Measurements from ENCODE around the gene LEF1. TPM values are rescaled to one million over a fixed set of nuclear protein-coding genes. Genes with fewer than 3 reads are reported as not detected.

The LEF1 gene
- total RNA-seq, 1 donor from 2014 or later = 55.0 TPM

GRCh38 chr4:108036213-108036612 is 132.5 kb downstream of the LEF1 start:
- Mint-ChIP-seq H3K4me1 (peaks cover 3% of the 10 kb centered on the region), H3K27me3 (ENCODE audit: low read depth) (no peaks in the 10 kb centered on the region), H3K36me3 (ENCODE audit: low read depth) (peaks cover 5% of the 10 kb centered on the region), H3K4me3 (no peak overlapping the region), H3K9me3 (no peaks in the 10 kb centered on the region), H3K27ac (ENCODE audit: unreplicated experiment) (no peak overlapping the region)
- no peak for DNase-seq (ENCODE audit: low read depth, low spot score)
- TF ChIP-seq CTCF (conservative IDR thresholded peaks at IDR 0.05) = no peak

- H3K4me3 Mint-ChIP-seq = no peak overlapping the region
- TF ChIP-seq CTCF (conservative IDR thresholded peaks at IDR 0.05) = no peak
- no peaks in the 10 kb centered on the region for H3K9me3 Mint-ChIP-seq
- H3K27ac Mint-ChIP-seq (ENCODE audit: unreplicated experiment) = no peak overlapping the region
- H3K27me3 Mint-ChIP-seq (ENCODE audit: low read depth) = no peaks in the 10 kb centered on the region
- H3K4me1 Mint-ChIP-seq = peaks cover 3% of the 10 kb centered on the region
- peaks cover 5% of the 10 kb centered on the region for H3K36me3 Mint-ChIP-seq (ENCODE audit: low read depth)
- DNase-seq (ENCODE audit: low read depth, low spot score) = no peak
Observed at GRCh38 chr4:108035691-108036090, 133.0 kb downstream of the LEF1 start.

GRCh38 chr4:108034565-108034964 is 134.2 kb downstream of the LEF1 start:
- no peak for TF ChIP-seq CTCF (conservative IDR thresholded peaks at IDR 0.05)
- no peak overlapping the region for H3K27ac Mint-ChIP-seq (ENCODE audit: unreplicated experiment)
- peaks cover 5% of the 10 kb centered on the region for H3K36me3 Mint-ChIP-seq (ENCODE audit: low read depth)
- H3K4me3 Mint-ChIP-seq = no peak overlapping the region
- no peaks in the 10 kb centered on the region for H3K27me3 Mint-ChIP-seq (ENCODE audit: low read depth)
- DNase-seq (ENCODE audit: low read depth, low spot score) = no peak
- H3K9me3 Mint-ChIP-seq = no peaks in the 10 kb centered on the region
- H3K4me1 Mint-ChIP-seq = peaks cover 8% of the 10 kb centered on the region

GRCh38 chr4:108033348-108033747 is 135.4 kb downstream of the LEF1 start:
- Mint-ChIP-seq H3K4me1 (peaks cover 8% of the 10 kb centered on the region), H3K4me3 (no peak overlapping the region), H3K27me3 (ENCODE audit: low read depth) (no peaks in the 10 kb centered on the region), H3K27ac (ENCODE audit: unreplicated experiment) (no peak overlapping the region), H3K9me3 (no peaks in the 10 kb centered on the region), H3K36me3 (ENCODE audit: low read depth) (peaks cover 6% of the 10 kb centered on the region)
- no peak for TF ChIP-seq CTCF (conservative IDR thresholded peaks at IDR 0.05)
- DNase-seq (ENCODE audit: low read depth, low spot score) = no peak

- H3K27ac Mint-ChIP-seq (ENCODE audit: unreplicated experiment) = no peak overlapping the region
- H3K27me3 Mint-ChIP-seq (ENCODE audit: low read depth) = no peaks in the 10 kb centered on the region
- DNase-seq (ENCODE audit: low read depth, low spot score) = no peak
- TF ChIP-seq CTCF (conservative IDR thresholded peaks at IDR 0.05) = no peak
- peaks cover 11% of the 10 kb centered on the region for H3K36me3 Mint-ChIP-seq (ENCODE audit: low read depth)
- peaks cover 17% of the 10 kb centered on the region for H3K4me1 Mint-ChIP-seq
- H3K9me3 Mint-ChIP-seq = no peaks in the 10 kb centered on the region
- H3K4me3 Mint-ChIP-seq = no peak overlapping the region
Observed at GRCh38 chr4:108031427-108032083, 137.2 kb downstream of the LEF1 start.

Data from neural crest cell (in vitro differentiated cells).